H1 (cell line): ENCODE data around the gene SKAP1. TPM values are rescaled to one million over a fixed set of nuclear protein-coding genes. Genes with fewer than 3 reads are reported as not detected.

Source experiments
- CTCF ChIA-PET: fragments of 300-600 bp; sonication (Branson Sonifier 250); formaldehyde crosslinking; loops from one replicate; lab custom pipeline; 2021; ENCODE audit not compliant: partially characterized antibody; lab: Charles Lee
- POLR2A ChIA-PET: fragments of 300-600 bp; sonication (Branson Sonifier 250); formaldehyde crosslinking; loops from one replicate; lab custom pipeline; 2021; ENCODE audit warnings: inconsistent platforms; ENCODE audit not compliant: partially characterized antibody; lab: Charles Lee
- DNase-seq, 2 experiments: peaks; one replicate each; pipeline versions ENCODE4 v3.0.0 to v3.0.0-alpha.2; 2010 to 2022; ENCODE audit warnings: low spot score in 2 of 2, low read depth in 1 of 2, mixed read lengths in 1 of 2
- FAIRE-seq: peaks from 2 replicates; lab custom pipeline; 2011; peaks lifted over from hg19 to GRCh38; lab: Jason Lieb, UNC
- H2AFZ ChIP-seq: 2 replicates; pipeline ENCODE4 v1.8.1; 2012; ENCODE audit warnings: low read length, inconsistent platforms
- H2AK5ac ChIP-seq: 2 replicates; pipeline ENCODE4 v1.6.1; 2013; ENCODE audit warnings: low read depth, low read length
- H2BK120ac ChIP-seq: replicated peaks from 2 replicates; pipeline ENCODE3; 2013; ENCODE audit warnings: low read depth, low read length, inconsistent platforms
- H2BK12ac ChIP-seq: 2 replicates; pipeline ENCODE4 v1.6.1; 2013; ENCODE audit warnings: low read depth, low read length
- H2BK15ac ChIP-seq: 2 replicates; pipeline ENCODE4 v1.6.1; 2013; ENCODE audit warnings: low read length
- H2BK20ac ChIP-seq: 2 replicates; pipeline ENCODE4 v1.6.1; 2013; ENCODE audit warnings: low read length
- H2BK5ac ChIP-seq: 2 replicates; pipeline ENCODE4 v1.6.1; 2013; ENCODE audit warnings: low read depth, low read length
- H3K14ac ChIP-seq: 2 replicates; pipeline ENCODE4 v1.6.1; 2013; ENCODE audit warnings: inconsistent platforms; ENCODE audit not compliant: insufficient read length
- H3K18ac ChIP-seq: 2 replicates; pipeline ENCODE4 v1.6.1; 2013; ENCODE audit warnings: low read length; ENCODE audit errors: extremely low read depth
- H3K23ac ChIP-seq: 2 replicates; pipeline ENCODE4 v1.6.1; 2013; ENCODE audit warnings: inconsistent platforms; ENCODE audit not compliant: insufficient read length
- H3K23me2 ChIP-seq: 2 replicates; pipeline ENCODE4 v1.6.1; 2013; ENCODE audit warnings: low read depth, low read length
- H3K27ac ChIP-seq: 2 replicates; pipeline ENCODE4 v1.6.1; 2011; ENCODE audit warnings: low read depth, low read length, inconsistent platforms
- H3K27me3 ChIP-seq, 4 experiments: replicated peaks in 1 of 4; 1 replicate in 1 of 4; 2 replicates in 3 of 4; pipeline versions ENCODE4 v1.6.1 to v1.8.1; 2011 to 2013; ENCODE audit warnings: low read length in 3 of 4, mild to moderate bottlenecking in 3 of 4, inconsistent platforms in 2 of 4, mixed read lengths in 2 of 4, moderate library complexity in 1 of 4; ENCODE audit not compliant: control insufficient read depth in 3 of 4, insufficient read depth in 3 of 4; ENCODE audit errors: extremely low read depth in 1 of 4
- H3K36me3 ChIP-seq, 4 experiments: 2 replicates each; pipeline versions ENCODE4 v1.6.1 to v1.8.1; 2011 to 2013; ENCODE audit warnings: mild to moderate bottlenecking in 4 of 4, low read length in 3 of 4, moderate library complexity in 2 of 4, control low read depth in 1 of 4, inconsistent platforms in 1 of 4; ENCODE audit not compliant: insufficient read depth in 4 of 4, control insufficient read depth in 2 of 4
- H3K4ac ChIP-seq: replicated peaks from 2 replicates; pipeline ENCODE3; 2013; ENCODE audit warnings: low read length, low read depth, mixed read lengths, inconsistent platforms; ENCODE audit not compliant: insufficient read length
- H3K4me1 ChIP-seq, 4 experiments: replicated peaks in 1 of 4; 1 replicate in 1 of 4; 2 replicates in 3 of 4; pipeline versions ENCODE4 v1.6.1 to v1.8.1; 2011 to 2013; ENCODE audit warnings: low read length in 3 of 4, inconsistent platforms in 2 of 4, mixed read lengths in 1 of 4; ENCODE audit not compliant: insufficient read depth in 4 of 4, control insufficient read depth in 3 of 4
- H3K4me2 ChIP-seq, 2 experiments: 2 replicates each; pipeline versions ENCODE4 v1.6.1 to v1.8.1; 2011 to 2013; ENCODE audit warnings: low read depth in 2 of 2, low read length in 2 of 2, control low read depth in 1 of 2, inconsistent platforms in 1 of 2, mild to moderate bottlenecking in 1 of 2; ENCODE audit not compliant: insufficient read depth in 1 of 2
- H3K4me3 ChIP-seq, 4 experiments: fragments of 200-600, 300-600 bp in 1 of 4; sonication (generic), shearing (Covaris generic), sonication (Bioruptor Twin) in 1 of 4; 2 replicates each; pipeline versions ENCODE4 v1.5.1 to v1.8.1; 2011 to 2016; ENCODE audit warnings: low read length in 4 of 4, low read depth in 3 of 4, control low read depth in 2 of 4, inconsistent platforms in 2 of 4, mild to moderate bottlenecking in 2 of 4, mixed read lengths in 1 of 4, moderate library complexity in 1 of 4; ENCODE audit not compliant: insufficient read depth in 2 of 4; ENCODE audit errors: extremely low read depth in 1 of 4
- H3K56ac ChIP-seq: replicated peaks from 2 replicates; pipeline ENCODE3; 2013; ENCODE audit warnings: low read depth, mild to moderate bottlenecking, mixed read lengths, low read length, inconsistent platforms; ENCODE audit not compliant: insufficient read length
- H3K79me1 ChIP-seq: 2 replicates; pipeline ENCODE4 v1.6.1; 2013; ENCODE audit warnings: low read depth, low read length, control low read depth
- H3K79me2 ChIP-seq, 2 experiments: 2 replicates each; pipeline versions ENCODE4 v1.6.1 to v1.8.1; 2012 to 2013; ENCODE audit warnings: low read length in 2 of 2, mild to moderate bottlenecking in 2 of 2, inconsistent platforms in 1 of 2; ENCODE audit not compliant: insufficient read depth in 2 of 2, control insufficient read depth in 1 of 2
- H3K9ac ChIP-seq, 4 experiments: replicated peaks in 1 of 4; 1 replicate in 1 of 4; 2 replicates in 3 of 4; pipeline versions ENCODE4 v1.6.1 to v1.8.1; 2011 to 2013; ENCODE audit warnings: low read depth in 3 of 4, low read length in 3 of 4, control low read depth in 2 of 4, mild to moderate bottlenecking in 2 of 4, moderate library complexity in 2 of 4, inconsistent platforms in 1 of 4; ENCODE audit errors: extremely low read depth in 1 of 4
- H3K9me3 ChIP-seq, 2 experiments: 2 replicates each; pipeline versions ENCODE4 v1.6.1 to v1.8.1; 2012 to 2013; ENCODE audit warnings: mild to moderate bottlenecking in 2 of 2, moderate library complexity in 2 of 2, control low read depth in 1 of 2, inconsistent platforms in 1 of 2, low read depth in 1 of 2, low read length in 1 of 2, mixed read lengths in 1 of 2; ENCODE audit not compliant: insufficient read depth in 2 of 2
- H4K20me1 ChIP-seq, 2 experiments: replicated peaks in 1 of 2; 2 replicates each; pipeline versions ENCODE3 to v1.8.1; 2011 to 2013; ENCODE audit warnings: inconsistent platforms in 2 of 2, low read length in 2 of 2, mild to moderate bottlenecking in 1 of 2; ENCODE audit not compliant: insufficient read depth in 2 of 2, control insufficient read depth in 1 of 2
- H4K5ac ChIP-seq: 2 replicates; pipeline ENCODE4 v1.6.1; 2013; ENCODE audit warnings: low read length, low read depth, mixed read lengths, inconsistent platforms; ENCODE audit not compliant: insufficient read length
- H4K8ac ChIP-seq: 2 replicates; pipeline ENCODE4 v1.8.0; 2013; ENCODE audit warnings: mild to moderate bottlenecking, moderate library complexity, low read length, inconsistent platforms; ENCODE audit not compliant: insufficient read depth; ENCODE audit errors: extremely low read depth
- H4K91ac ChIP-seq: replicated peaks from 2 replicates; pipeline ENCODE3; 2013; ENCODE audit warnings: low read length, mixed read lengths, inconsistent platforms; ENCODE audit not compliant: insufficient read length
- BCL11A ChIP-seq, 2 experiments: IDR thresholded peaks; one replicate each; pipeline ENCODE4 v1.6.1; 2011; ENCODE audit warnings: low read depth in 2 of 2, low read length in 2 of 2, mild to moderate bottlenecking in 2 of 2
- CHD1 ChIP-seq: IDR thresholded peaks from 2 replicates; pipeline ENCODE4 v1.6.1; 2012; ENCODE audit warnings: low read depth, low read length, improper control_type of control experiment
- CHD2 ChIP-seq: IDR thresholded peaks from 2 replicates; pipeline ENCODE4 v1.6.1; 2012; ENCODE audit warnings: low read length, improper control_type of control experiment
- KDM5A ChIP-seq: fragments of 200-600 bp; IDR thresholded peaks from 2 replicates; pipeline ENCODE4 v1.7.1; 2012; ENCODE audit warnings: mild to moderate bottlenecking, low read length, inconsistent platforms, mixed read lengths
- MAFK ChIP-seq: IDR thresholded peaks from 2 replicates; pipeline ENCODE4 v1.6.1; 2012; ENCODE audit warnings: low read depth, mild to moderate bottlenecking, improper control_type of control experiment, low read length
- PHF8 ChIP-seq: fragments of 200-600 bp; sonication (generic); conservative IDR thresholded peaks from 2 replicates; pipeline ENCODE4 v1.7.1; 2012; ENCODE audit warnings: low read depth, mild to moderate bottlenecking, inconsistent platforms, low read length, moderate library complexity
- POLR2A ChIP-seq, 2 experiments: IDR thresholded peaks; 1 replicate in 1 of 2; 2 replicates in 1 of 2; pipeline ENCODE4 v1.6.1; 2011; ENCODE audit warnings: low read depth in 2 of 2, low read length in 2 of 2, mild to moderate bottlenecking in 2 of 2; ENCODE audit errors: control extremely low read depth in 1 of 2
- POU5F1 ChIP-seq: IDR thresholded peaks from 2 replicates; pipeline ENCODE4 v1.6.1; 2011; ENCODE audit warnings: low read depth, mild to moderate bottlenecking, low read length, moderate library complexity
- RAD21 ChIP-seq, 2 experiments: IDR thresholded peaks in 1 of 2; conservative IDR thresholded peaks in 1 of 2; 2 replicates each; pipeline ENCODE4 v1.6.1; 2011; ENCODE audit warnings: low read depth in 2 of 2, low read length in 2 of 2, improper control_type of control experiment in 1 of 2, inconsistent platforms in 1 of 2, mild to moderate bottlenecking in 1 of 2, moderate library complexity in 1 of 2
- SUZ12 ChIP-seq: fragments of 200-600 bp; sonication (generic); IDR thresholded peaks from 2 replicates; pipeline ENCODE4 v1.6.1; 2012; ENCODE audit warnings: mild to moderate bottlenecking, inconsistent platforms, low read length, moderate library complexity, mixed read lengths
- TAF1 ChIP-seq: IDR thresholded peaks from 2 replicates; pipeline ENCODE4 v1.6.1; 2011; ENCODE audit warnings: mild to moderate bottlenecking, low read depth, low read length
- TCF12 ChIP-seq: IDR thresholded peaks from 2 replicates; pipeline ENCODE4 v1.6.1; 2011; ENCODE audit warnings: low read depth, mild to moderate bottlenecking, low read length
- ZNF274 ChIP-seq: IDR thresholded peaks from 2 replicates; pipeline ENCODE4 v1.7.0; 2012; ENCODE audit warnings: low read length, borderline replicate concordance; ENCODE audit errors: extremely low read depth
- WGBS, 2 experiments: shearing (Covaris generic) in 1 of 2; methylation state at CpG; one replicate each; pipeline versions ENCODE4 v1.1.6 to v1.1.7; 2013 to 2015; ENCODE audit warnings: low lambda C conversion rate in 2 of 2, mixed read lengths in 2 of 2, inconsistent platforms in 1 of 2, low coverage in 1 of 2, missing lambda C conversion rate in 1 of 2; ENCODE audit not compliant: insufficient replicate concordance in 2 of 2, insufficient coverage in 1 of 2, insufficient read length in 1 of 2; ENCODE audit errors: extremely low coverage in 1 of 2, missing lambda C conversion rate in 1 of 2; 5-methylcytosine and 5-hydroxymethylcytosine counted together
- polyA plus RNA-seq, 7 experiments: library from polyadenylated mRNA; depleted of rRNA in 3 of 7; stranded (reverse) in 5 of 7; unstranded in 2 of 7; fragments of >200 nt in 5 of 7; fragments of 200-250 nt in 2 of 7; gene quantifications; 1 replicate in 5 of 7; 2 replicates in 1 of 7; 4 replicates in 1 of 7; pipeline versions ENCODE4 v1.2.1 to v1.2.3, GENCODE V29; 2011 to 2013; ENCODE audit warnings: missing spikeins in 2 of 7, mixed read lengths in 2 of 7
- total RNA-seq: library from RNA; stranded (reverse); fragmentation: NEBNext Ultra II Directional; extraction: Animal tissue kit (Norgen Biotek cat#: 25700); gene quantifications from 2 replicates; pipeline ENCODE4 v1.2.1, GENCODE V29; 2021
- TF ChIP-seq, protein P1 (sequence below): IDR thresholded peaks from 2 replicates; pipeline ENCODE4 v1.6.1; 2011; ENCODE audit warnings: low read length, improper control_type of control experiment

Gene SKAP1
- total and polyA plus RNA-seq, 2 of the 8 experiments (the other 6 are each of a cell fraction or from before 2014, with no cell fraction given): not detected

DNA sequence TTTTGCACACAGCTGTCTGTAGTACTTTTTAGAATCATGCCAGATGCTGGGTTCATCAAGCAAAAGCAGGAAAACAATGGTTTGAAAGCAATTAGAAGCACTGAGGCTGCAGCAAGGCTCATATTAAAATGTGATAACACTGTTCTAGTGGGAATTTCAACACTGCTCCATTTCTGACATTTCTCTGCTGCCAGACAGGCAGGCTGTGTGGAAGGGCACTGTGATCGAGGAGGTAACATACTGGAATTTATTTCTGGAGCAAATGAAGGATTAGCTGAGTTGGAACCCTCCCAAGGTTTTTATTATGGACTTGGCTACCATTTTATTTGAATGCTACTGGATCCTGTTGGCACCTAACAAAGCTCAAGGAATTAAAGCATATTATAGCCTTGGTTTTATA lies 66.9 kb downstream of the SKAP1 start:
- no peaks in the 10 kb centered on the region for H3K9me3 ChIP-seq
- TF ChIP-seq MAFK (no peak), BCL11A (IDR thresholded peaks at IDR 0.05; ENCODE audit: low read depth in 2 of 2, low read length in 2 of 2) (no peak), ZNF274 (no peak), RAD21 (IDR thresholded peaks at IDR 0.05 in 1 of 2, conservative IDR thresholded peaks at IDR 0.05 in 1 of 2; ENCODE audit: low read depth in 2 of 2, low read length in 2 of 2) (no peak), POLR2A (IDR thresholded peaks at IDR 0.05; ENCODE audit: control extremely low read depth in 1 of 2, low read depth in 2 of 2, low read length in 2 of 2) (no peak), CHD1 (no peak), POU5F1 (no peak), TAF1 (no peak), CHD2 (no peak), PHF8 (no peak), KDM5A (no peak), SUZ12 (no peak), TCF12 (no peak)
- TF ChIP-seq, protein P1, sequence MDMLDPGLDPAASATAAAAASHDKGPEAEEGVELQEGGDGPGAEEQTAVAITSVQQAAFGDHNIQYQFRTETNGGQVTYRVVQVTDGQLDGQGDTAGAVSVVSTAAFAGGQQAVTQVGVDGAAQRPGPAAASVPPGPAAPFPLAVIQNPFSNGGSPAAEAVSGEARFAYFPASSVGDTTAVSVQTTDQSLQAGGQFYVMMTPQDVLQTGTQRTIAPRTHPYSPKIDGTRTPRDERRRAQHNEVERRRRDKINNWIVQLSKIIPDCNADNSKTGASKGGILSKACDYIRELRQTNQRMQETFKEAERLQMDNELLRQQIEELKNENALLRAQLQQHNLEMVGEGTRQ: no peak
- no peak overlapping the region for H2BK120ac ChIP-seq
- no peak overlapping the region for H3K56ac ChIP-seq
- ChIA-PET CTCF (interaction anchor here (0.7 to 5.5 kb wide), 15 partner anchors 9 to 1044 kb away, joined by 3 to 25 read pairs (median 4); partner anchors contain the start of gene HOXB5), POLR2A (no interaction called here)
- no peak overlapping the region for H3K27ac ChIP-seq
- no peak overlapping the region for H3K4ac ChIP-seq
- no peak overlapping the region for H3K18ac ChIP-seq
- H3K23me2 ChIP-seq: no peaks in the 10 kb centered on the region
- WGBS, 2 experiments: 96% methylated on average over 1 of the region's 1 CpG; no CpG with 5 or more reads in 1 of the 2 experiments
- no peak for FAIRE-seq
- H3K36me3 ChIP-seq: no peaks in the 10 kb centered on the region
- H2BK5ac ChIP-seq: no peak overlapping the region
- no peak overlapping the region for H4K8ac ChIP-seq
- H4K20me1 ChIP-seq: no peaks in the 10 kb centered on the region
- no peak overlapping the region for H3K4me2 ChIP-seq
- no peak overlapping the region for H4K91ac ChIP-seq
- H3K23ac ChIP-seq: no peak overlapping the region
- no peak overlapping the region for H2BK12ac ChIP-seq
- no peak overlapping the region for H2AFZ ChIP-seq
- no peak overlapping the region for H2AK5ac ChIP-seq
- H3K79me2 ChIP-seq: no peaks in the 10 kb centered on the region
- no peaks in the 10 kb centered on the region for H3K4me1 ChIP-seq
- H3K79me1 ChIP-seq: no peaks in the 10 kb centered on the region
- DNase-seq: no peak
- H2BK15ac ChIP-seq: no peak overlapping the region
- no peak overlapping the region for H3K4me3 ChIP-seq
- no peak overlapping the region for H4K5ac ChIP-seq
- peaks cover 0 to 1% (median 0%) of the 10 kb centered on the region in 4 experiments; a peak in 3 of 7 replicates for H3K27me3 ChIP-seq
- H3K9ac ChIP-seq: no peak overlapping the region
- H3K14ac ChIP-seq: no peak overlapping the region
- no peak overlapping the region for H2BK20ac ChIP-seq
